ENCODE data around the gene MYH6. TPM values are rescaled to one million over a fixed set of nuclear protein-coding genes. Genes with fewer than 3 reads are reported as not detected.
"Not testable (repeated sequence)": the region's sequence is repeated elsewhere in the genome, so short reads cannot be mapped to it uniquely, and the experiment has no call there.

The MYH6 gene
- total RNA-seq, 2 experiments from 2014 or later, result 0.08 to 0.10 TPM

DNA sequence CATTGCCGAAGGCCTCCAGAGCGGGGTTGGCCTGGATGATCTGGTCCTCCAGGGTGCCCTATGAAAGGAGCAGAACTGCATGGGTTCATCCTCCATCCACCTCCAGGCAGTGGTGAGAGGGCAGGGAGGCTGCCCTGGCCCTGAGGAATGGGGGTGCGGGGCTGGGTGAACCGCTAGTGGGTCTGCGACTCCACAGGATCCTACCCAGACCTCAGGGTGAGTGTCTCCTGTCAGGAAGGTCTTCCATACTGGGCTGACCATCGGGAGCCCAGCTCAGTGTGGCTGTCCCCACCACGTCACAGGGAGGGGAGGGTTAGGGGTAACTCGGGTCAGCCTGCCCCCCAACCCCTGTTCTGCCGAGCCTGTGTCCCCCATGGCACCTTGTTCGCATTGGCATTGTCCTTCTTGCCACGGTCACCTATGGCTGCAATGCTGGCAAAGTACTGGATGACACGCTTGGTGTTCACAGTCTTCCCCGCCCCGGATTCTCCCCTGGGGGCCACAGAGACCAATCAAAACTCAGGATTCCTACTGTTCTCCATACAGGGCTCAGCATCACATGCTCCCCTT lies 3.7 kb downstream of the MYH6 start:
- Mint-ChIP-seq H3K4me1 (peaks cover 1% of the 10 kb centered on the region), H3K4me3 (no peak overlapping the region), H3K27me3 (peaks cover 2% of the 10 kb centered on the region), H3K9me3 (no peaks in the 10 kb centered on the region), H3K27ac (no peak overlapping the region), H3K36me3 (ENCODE audit: low read depth) (no peaks in the 10 kb centered on the region)
- no peak for DNase-seq
- POLR2A ChIA-PET, result no interaction called here
- CTCF ChIA-PET, result no interaction called here

DNA sequence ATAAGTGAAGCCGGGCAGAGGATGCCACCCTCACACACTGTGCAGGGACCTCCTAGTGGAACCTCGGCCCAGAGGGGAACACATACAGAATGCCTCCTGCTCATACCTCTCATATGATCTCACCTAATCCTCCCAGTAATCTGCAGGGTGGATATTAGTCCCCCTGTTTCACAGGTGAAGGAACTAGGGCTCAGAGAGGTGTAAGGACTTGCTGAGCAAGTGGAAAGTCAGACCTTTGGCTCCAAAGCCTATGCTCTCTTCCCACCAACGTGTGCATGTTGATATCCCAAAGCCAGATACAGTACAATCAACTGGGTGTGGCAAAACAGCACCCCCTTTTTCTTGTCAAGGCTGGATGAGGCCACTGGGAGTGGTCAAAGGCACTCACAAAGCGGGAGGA lies 4.2 kb downstream of the MYH6 start:
- CTCF ChIA-PET, result no interaction called here
- no peak for DNase-seq
- H3K9me3 Mint-ChIP-seq, result no peaks in the 10 kb centered on the region
- no peak overlapping the region for H3K4me3 Mint-ChIP-seq
- H3K4me1 Mint-ChIP-seq, result no peaks in the 10 kb centered on the region
- no peak overlapping the region for H3K27ac Mint-ChIP-seq
- peaks cover 2% of the 10 kb centered on the region for H3K27me3 Mint-ChIP-seq
- no peaks in the 10 kb centered on the region for H3K36me3 Mint-ChIP-seq (ENCODE audit: low read depth)
- POLR2A ChIA-PET, result no interaction called here

DNA sequence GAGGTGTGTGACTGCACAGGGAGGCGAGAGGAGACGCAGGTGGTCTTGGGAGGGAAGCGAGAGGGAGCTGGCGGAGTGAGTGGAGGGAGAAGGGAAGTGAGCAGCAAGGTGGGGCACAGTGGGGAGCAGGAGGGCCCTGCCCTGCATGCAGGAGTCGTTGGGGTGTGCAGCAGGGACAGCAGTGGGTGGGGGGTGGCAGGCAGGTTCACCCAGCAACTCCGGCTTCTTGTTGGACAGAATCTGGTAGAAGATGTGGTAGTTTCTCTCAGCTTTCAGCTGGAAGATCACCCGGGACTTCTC lies 5.0 kb downstream of the MYH6 start:
- no peak for DNase-seq
- Mint-ChIP-seq H3K27ac (no peak overlapping the region), H3K9me3 (no peaks in the 10 kb centered on the region), H3K36me3 (ENCODE audit: low read depth) (no peaks in the 10 kb centered on the region), H3K27me3 (peaks cover 2% of the 10 kb centered on the region), H3K4me1 (no peaks in the 10 kb centered on the region), H3K4me3 (no peak overlapping the region)
- CTCF ChIA-PET, result no interaction called here
- POLR2A ChIA-PET, result no interaction called here

DNA sequence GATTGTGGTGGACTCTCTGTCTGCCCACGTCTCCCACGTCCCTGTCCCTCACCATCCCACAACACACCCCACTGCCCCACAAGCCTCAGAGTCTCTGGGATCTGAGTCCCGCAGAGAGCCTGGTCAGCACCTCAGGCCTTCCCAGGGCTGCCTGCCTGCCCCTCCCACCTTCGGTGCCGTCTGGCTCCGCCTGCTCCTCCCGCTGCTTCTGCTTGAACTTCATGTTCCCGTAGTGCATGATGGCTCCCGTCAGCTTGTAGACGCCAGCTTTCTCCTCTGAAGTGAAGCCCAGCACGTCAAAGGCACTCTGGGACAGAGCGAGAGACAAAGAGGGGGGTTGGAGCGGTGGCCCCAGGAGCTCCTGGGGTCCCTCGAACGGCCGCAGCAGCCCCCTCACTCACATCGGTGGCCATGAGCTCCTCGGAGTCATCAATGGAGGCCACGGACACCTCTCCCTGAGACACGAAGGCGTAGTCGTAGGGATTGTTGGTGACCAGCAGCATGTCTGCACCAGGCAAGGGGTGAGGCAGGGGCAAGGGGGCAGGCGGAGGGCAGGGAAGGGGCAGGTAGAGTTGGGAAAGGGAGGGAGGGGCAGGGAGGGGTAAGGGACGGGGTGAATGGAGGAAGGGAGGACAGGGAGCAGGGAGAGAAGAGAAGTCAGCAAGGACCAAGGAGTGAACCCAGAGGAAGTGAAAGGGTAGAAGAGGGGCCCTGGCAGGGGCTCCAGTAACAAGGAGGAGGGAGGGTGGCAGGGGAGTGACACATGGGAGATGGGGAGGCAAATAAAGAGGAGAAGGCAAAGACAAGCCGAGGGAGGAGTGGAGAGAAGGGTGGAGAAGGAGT lies 5.6 kb downstream of the MYH6 start:
- DNase-seq, result no peak
- Mint-ChIP-seq H3K9me3 (no peaks in the 10 kb centered on the region), H3K4me1 (no peaks in the 10 kb centered on the region), H3K27ac (no peak overlapping the region), H3K4me3 (no peak overlapping the region), H3K36me3 (ENCODE audit: low read depth) (no peaks in the 10 kb centered on the region), H3K27me3 (no peaks in the 10 kb centered on the region)
- POLR2A ChIA-PET, result no interaction called here
- CTCF ChIA-PET, result no interaction called here

DNA sequence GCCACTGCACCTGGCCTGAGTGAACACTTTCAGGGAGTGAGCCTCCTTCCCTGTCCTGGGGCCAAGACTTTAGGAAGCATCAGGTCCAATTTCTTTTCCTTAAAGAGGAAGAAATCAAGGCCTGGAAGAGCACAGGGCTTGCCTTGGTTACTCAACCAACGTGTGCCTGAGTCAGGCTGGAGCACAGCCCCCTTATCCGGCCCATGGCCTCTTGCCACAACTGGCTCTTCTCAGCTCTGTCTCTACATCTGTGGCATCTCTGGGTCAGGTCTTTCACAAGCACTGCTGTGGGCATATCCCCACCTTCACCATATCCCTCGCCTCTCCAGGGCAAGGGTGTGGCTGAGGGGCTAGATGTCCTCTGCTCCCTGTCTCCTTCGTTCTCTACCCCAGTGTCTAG lies 6.8 kb downstream of the MYH6 start:
- Mint-ChIP-seq H3K27ac (no peak overlapping the region), H3K4me1 (no peaks in the 10 kb centered on the region), H3K9me3 (no peaks in the 10 kb centered on the region), H3K4me3 (no peak overlapping the region), H3K27me3 (no peaks in the 10 kb centered on the region), H3K36me3 (ENCODE audit: low read depth) (no peaks in the 10 kb centered on the region)
- no peak for DNase-seq
- ChIA-PET POLR2A (no interaction called here), CTCF (no interaction called here)

DNA sequence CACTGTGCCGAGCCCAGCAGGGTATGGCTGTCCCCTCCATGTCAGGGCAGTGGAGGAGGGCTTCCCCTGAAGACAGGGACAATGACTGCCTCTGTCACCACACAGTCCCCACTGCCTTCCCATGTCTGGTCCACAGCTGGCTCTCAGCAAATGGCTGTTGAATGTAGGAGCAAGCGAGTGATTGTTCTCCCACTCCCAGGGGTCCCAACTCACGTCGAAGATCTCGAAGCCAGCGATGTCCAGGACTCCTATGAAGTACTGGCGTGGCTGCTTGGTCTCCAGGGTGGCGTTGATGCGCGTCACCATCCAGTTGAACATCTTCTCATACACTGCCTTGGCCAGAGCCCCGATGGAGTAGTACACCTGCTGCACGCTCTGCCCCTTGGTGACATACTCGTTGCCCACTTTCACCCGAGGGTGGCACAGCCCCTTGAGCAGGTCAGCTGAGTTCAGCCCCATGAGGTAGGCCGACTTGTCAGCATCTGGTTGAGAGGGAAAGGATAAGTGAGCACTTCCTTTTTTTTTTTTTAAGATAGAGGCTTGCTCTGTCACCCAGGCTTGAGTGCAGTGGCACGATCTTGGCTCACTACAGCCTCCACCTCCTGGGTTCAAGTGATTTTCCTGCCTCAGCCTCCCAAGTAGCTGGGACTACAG lies 7.5 kb downstream of the MYH6 start:
- H3K27ac Mint-ChIP-seq; CTCF ChIA-PET; H3K4me3 Mint-ChIP-seq; H3K9me3 Mint-ChIP-seq; DNase-seq; H3K4me1 Mint-ChIP-seq; POLR2A ChIA-PET; H3K36me3 Mint-ChIP-seq (ENCODE audit: low read depth); H3K27me3 Mint-ChIP-seq: not testable (repeated sequence)

DNA sequence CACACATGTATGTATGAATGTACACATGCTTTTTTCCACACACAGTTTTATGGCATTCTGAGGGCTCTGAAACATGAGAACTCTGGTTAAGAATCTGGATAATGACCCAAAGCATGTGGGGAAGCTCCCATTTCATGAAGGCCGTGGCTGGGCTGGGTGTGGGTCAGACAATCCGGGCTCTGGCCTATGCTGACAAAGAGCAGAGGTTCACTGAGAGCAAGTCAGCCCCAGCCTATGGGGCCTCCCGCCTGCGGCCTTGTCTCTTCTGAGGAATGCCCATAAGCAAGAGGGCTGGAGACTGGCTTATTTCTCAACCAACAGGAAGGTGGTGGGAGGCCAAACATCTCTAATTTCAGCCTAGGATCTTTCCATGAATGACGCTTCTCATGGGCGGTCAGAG lies 8.5 kb downstream of the MYH6 start:
- Mint-ChIP-seq H3K27ac (no peak overlapping the region), H3K27me3 (no peaks in the 10 kb centered on the region), H3K4me3 (no peak overlapping the region), H3K36me3 (ENCODE audit: low read depth) (no peaks in the 10 kb centered on the region), H3K9me3 (no peaks in the 10 kb centered on the region), H3K4me1 (no peaks in the 10 kb centered on the region)
- ChIA-PET POLR2A (no interaction called here), CTCF (no interaction called here)
- no peak for DNase-seq

DNA sequence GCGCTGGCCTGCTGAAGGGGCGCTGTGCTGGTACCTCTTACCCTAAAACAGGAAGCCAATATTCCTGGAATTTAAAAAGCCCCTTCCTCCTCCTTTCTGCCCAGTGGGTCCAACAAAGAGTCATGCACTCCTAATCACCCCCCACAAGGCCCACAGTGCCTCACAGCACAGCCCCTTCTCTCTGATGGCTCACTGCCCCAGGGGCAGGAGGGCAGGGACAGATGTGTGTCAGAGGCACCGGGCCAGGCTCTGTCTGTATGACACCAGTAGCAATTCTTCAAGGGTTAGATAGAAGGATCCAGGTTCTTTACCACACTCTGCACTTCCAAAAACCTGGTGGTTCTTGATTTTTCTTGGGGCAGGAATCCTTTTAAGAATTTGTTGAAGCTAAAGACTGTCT lies 8.9 kb downstream of the MYH6 start:
- no peak for DNase-seq
- CTCF ChIA-PET, result no interaction called here
- H3K27ac Mint-ChIP-seq, result no peak overlapping the region
- POLR2A ChIA-PET, result no interaction called here
- H3K4me1 Mint-ChIP-seq, result no peaks in the 10 kb centered on the region
- H3K4me3 Mint-ChIP-seq, result no peak overlapping the region
- no peaks in the 10 kb centered on the region for H3K27me3 Mint-ChIP-seq
- H3K36me3 Mint-ChIP-seq (ENCODE audit: low read depth), result no peaks in the 10 kb centered on the region
- H3K9me3 Mint-ChIP-seq, result no peaks in the 10 kb centered on the region

DNA sequence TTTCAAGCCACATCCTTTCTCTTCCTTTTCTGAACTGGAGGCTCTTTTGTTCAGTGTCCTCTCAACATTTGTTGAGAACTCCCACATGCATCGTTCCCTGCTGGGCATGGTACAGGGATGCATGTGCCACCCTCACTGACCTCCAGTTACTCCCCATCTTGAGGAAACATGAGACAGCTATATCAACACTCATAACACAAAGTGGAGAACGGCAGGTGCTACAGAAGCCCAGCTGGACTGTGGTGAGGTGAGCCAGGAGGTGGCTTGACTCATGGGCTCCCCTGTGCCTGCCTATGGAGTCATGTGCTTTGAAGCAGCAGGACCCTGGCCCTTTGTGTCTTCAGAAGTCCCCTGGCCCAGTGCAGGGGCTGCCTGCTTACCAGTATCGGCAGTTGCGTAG lies 9.7 kb downstream of the MYH6 start:
- no peaks in the 10 kb centered on the region for H3K4me1 Mint-ChIP-seq
- no peak for DNase-seq
- ChIA-PET POLR2A (no interaction called here), CTCF (no interaction called here)
- no peak overlapping the region for H3K4me3 Mint-ChIP-seq
- no peaks in the 10 kb centered on the region for H3K9me3 Mint-ChIP-seq
- H3K27ac Mint-ChIP-seq, result no peak overlapping the region
- no peaks in the 10 kb centered on the region for H3K36me3 Mint-ChIP-seq (ENCODE audit: low read depth)
- peaks cover 4% of the 10 kb centered on the region for H3K27me3 Mint-ChIP-seq

DNA sequence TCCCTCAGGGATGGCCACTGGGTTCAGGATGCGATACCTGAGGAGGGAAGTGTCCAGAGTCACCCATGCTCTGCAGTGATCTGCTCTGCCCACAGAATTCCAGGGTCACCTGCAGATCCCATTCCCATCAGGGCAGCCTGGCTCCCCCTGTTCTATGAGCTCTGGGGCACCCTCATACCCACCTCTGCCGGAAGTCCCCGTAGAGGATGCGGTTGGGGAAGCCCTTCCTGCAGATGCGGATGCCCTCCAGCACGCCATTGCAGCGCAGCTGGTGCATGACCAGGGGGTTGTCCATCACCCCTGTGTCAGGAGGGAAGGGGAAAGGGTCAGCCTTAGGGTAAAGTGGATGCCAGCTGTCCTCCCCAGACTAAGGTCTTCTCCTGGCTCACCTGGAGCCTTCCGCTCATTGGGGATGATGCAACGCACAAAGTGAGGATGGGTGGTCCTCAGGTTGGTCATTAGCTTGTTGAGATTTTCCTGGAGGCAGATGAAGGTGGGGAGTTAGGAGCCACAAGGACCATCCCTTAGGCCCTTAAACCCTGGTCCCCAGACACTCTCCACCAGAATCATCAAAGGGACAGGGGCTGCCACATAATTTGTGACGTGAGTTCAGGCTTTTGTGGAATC lies 11.2 kb downstream of the MYH6 start:
- ChIA-PET CTCF (no interaction called here), POLR2A (no interaction called here)
- H3K27ac Mint-ChIP-seq, result no peak overlapping the region
- H3K4me1 Mint-ChIP-seq, result no peaks in the 10 kb centered on the region
- no peaks in the 10 kb centered on the region for H3K9me3 Mint-ChIP-seq
- H3K36me3 Mint-ChIP-seq (ENCODE audit: low read depth), result no peaks in the 10 kb centered on the region
- DNase-seq, result no peak
- peaks cover 5% of the 10 kb centered on the region for H3K27me3 Mint-ChIP-seq
- no peak overlapping the region for H3K4me3 Mint-ChIP-seq

DNA sequence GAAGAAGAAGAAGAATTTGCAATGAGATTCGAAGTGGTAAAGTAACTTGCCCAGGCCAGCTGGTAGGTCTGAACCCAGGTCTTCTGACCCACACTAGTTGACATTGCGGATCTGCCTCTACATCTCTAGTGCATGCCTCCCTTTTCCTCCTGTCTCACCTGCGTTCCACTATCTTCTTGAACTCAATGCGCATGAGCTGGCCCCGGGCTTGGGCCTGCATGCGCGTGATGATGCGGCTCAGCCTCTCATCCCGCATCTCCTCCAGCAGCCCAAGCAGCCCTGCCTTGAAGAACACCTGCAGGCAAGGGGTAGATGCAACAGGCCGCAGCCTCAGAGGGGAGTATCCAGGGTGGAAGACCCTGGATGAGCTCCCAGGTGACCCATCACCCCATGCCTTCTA lies 11.9 kb downstream of the MYH6 start:
- H3K36me3 Mint-ChIP-seq (ENCODE audit: low read depth), result no peaks in the 10 kb centered on the region
- POLR2A ChIA-PET, result no interaction called here
- CTCF ChIA-PET, result interaction anchor here (2.0 kb wide), 1 partner anchor 16 kb away, joined by 8 read pairs; no protein-coding TSS in a partner anchor

DNA sequence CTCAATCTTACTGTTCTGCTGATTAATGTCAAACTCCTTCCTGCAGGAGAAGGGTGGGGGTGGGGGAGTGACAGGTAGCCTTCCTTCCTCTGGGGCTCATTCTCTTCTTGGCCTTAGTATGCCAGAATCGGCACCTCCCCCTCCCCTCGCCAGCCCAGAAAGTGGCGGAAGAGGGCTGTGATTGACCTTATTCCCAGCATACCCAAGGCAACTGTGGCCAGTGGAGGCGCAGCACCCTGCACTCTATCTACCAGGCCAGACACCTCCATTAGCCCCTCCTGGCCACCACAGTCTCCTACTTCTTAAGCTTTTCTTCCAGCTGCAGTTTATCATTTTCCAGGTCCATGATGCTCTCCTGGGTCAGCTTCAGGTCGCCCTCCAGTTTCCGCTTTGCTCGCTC lies 15.5 kb downstream of the MYH6 start:
- no peak overlapping the region for H3K27ac Mint-ChIP-seq
- DNase-seq, result no peak
- no peak overlapping the region for H3K4me3 Mint-ChIP-seq
- H3K27me3 Mint-ChIP-seq, result peaks cover 5% of the 10 kb centered on the region
- no peaks in the 10 kb centered on the region for H3K4me1 Mint-ChIP-seq
- POLR2A ChIA-PET, result interaction anchor here (0.6 kb wide), 1 partner anchor 53 kb away, joined by 3 read pairs; no protein-coding TSS in a partner anchor
- H3K9me3 Mint-ChIP-seq, result no peaks in the 10 kb centered on the region
- CTCF ChIA-PET, result interaction anchor here (0.6 kb wide), 2 partner anchors 46 to 133 kb away, joined by 3 to 6 read pairs; no protein-coding TSS in a partner anchor
- H3K36me3 Mint-ChIP-seq (ENCODE audit: low read depth), result no peaks in the 10 kb centered on the region

More for the DNA sequence above, 11.9 kb downstream of the MYH6 start:
- H3K27ac Mint-ChIP-seq, result no peak overlapping the region
- H3K4me3 Mint-ChIP-seq, result no peak overlapping the region
- no peaks in the 10 kb centered on the region for H3K9me3 Mint-ChIP-seq
- no peaks in the 10 kb centered on the region for H3K4me1 Mint-ChIP-seq
- DNase-seq, result no peak
- peaks cover 5% of the 10 kb centered on the region for H3K27me3 Mint-ChIP-seq

DNA sequence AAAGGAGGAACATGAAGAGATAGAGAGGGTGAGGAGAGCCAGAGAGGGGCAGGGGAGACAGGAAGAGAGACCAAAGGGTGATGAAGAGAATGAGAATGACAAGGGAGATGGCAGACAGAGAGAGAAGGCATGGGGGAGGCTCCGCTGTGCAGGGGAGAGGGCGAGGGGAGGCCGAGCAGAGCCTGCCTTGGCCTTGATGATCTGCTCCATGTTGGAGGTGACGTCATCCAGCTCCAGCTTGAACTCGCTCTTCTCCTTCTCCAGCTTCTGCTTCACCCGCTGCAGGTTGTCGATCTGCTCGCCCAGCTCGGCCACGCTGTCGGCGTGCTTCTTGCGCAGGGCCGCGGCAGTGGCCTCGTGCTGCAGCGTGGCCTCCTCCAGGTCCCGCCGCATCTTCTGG lies 18.2 kb downstream of the MYH6 start:
- DNase-seq; H3K4me1 Mint-ChIP-seq; H3K27me3 Mint-ChIP-seq; H3K27ac Mint-ChIP-seq; POLR2A ChIA-PET; H3K36me3 Mint-ChIP-seq (ENCODE audit: low read depth); H3K4me3 Mint-ChIP-seq; H3K9me3 Mint-ChIP-seq: not testable (repeated sequence)
- CTCF ChIA-PET, result interaction anchor here (1.7 kb wide), 1 partner anchor 10 kb away, joined by 7 read pairs; no protein-coding TSS in a partner anchor

All from activated CD4-positive, alpha-beta memory T cell treated with anti-CD3 and anti-CD28 coated beads, Interleukin-2, amount 10 ng/mL, durations not matched to agents 7 days and 5 days (primary cell).